ENCODE results near the gene ZNF837.

Gene ZNF837

DNA sequence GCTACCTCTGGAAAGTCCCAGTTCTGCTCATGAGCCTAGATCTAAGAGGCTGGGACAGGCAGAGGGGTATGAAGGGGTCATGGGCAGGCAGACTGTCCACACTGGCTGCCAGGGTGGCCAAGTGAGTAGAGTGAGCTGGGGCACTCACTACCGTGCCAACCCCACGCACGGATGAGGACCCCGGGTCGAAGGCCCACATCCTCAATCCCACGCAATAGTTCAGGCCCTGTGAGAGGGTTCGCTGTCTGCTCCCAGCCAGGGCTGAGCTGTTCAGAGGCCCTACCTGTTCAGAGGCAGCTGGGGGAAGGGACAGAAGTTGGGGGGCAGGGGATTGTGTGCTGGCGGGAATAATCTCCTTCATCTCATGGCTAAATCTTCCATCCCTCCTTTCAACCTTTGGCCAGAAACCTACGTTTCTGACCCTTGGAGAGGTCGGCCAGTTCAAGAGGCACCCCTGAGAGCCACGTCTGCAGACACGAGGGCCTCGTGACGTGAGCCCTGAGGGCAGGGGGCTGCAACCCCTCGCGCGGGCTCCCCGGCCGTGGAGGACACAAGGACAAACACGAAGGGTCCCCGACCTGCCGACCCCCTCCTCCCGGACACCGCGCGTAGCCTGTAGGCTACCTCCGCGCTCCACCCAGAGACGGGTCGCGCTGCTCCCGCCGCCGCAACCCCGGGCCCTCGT lies 5.2 kb upstream of the ZNF837 start:
- DNase-seq (ENCODE audit: low read depth, low spot score): no peak
- H3K4me3 ChIP-seq (ENCODE audit: low read depth, low read length): peak overlapping the region; percentile 86
- TF ChIP-seq, protein P1, sequence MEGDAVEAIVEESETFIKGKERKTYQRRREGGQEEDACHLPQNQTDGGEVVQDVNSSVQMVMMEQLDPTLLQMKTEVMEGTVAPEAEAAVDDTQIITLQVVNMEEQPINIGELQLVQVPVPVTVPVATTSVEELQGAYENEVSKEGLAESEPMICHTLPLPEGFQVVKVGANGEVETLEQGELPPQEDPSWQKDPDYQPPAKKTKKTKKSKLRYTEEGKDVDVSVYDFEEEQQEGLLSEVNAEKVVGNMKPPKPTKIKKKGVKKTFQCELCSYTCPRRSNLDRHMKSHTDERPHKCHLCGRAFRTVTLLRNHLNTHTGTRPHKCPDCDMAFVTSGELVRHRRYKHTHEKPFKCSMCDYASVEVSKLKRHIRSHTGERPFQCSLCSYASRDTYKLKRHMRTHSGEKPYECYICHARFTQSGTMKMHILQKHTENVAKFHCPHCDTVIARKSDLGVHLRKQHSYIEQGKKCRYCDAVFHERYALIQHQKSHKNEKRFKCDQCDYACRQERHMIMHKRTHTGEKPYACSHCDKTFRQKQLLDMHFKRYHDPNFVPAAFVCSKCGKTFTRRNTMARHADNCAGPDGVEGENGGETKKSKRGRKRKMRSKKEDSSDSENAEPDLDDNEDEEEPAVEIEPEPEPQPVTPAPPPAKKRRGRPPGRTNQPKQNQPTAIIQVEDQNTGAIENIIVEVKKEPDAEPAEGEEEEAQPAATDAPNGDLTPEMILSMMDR (IDR thresholded peaks at IDR 0.05; ENCODE audit: insufficient read depth, low read length, missing control alignments): no peak
- ChIA-PET POLR2A (interaction anchor here (0.6 to 0.7 kb wide), 2 partner anchors 240 to 364 kb away, joined by 3 read pairs; no protein-coding TSS in a partner anchor), CTCF (no interaction called here)

DNA sequence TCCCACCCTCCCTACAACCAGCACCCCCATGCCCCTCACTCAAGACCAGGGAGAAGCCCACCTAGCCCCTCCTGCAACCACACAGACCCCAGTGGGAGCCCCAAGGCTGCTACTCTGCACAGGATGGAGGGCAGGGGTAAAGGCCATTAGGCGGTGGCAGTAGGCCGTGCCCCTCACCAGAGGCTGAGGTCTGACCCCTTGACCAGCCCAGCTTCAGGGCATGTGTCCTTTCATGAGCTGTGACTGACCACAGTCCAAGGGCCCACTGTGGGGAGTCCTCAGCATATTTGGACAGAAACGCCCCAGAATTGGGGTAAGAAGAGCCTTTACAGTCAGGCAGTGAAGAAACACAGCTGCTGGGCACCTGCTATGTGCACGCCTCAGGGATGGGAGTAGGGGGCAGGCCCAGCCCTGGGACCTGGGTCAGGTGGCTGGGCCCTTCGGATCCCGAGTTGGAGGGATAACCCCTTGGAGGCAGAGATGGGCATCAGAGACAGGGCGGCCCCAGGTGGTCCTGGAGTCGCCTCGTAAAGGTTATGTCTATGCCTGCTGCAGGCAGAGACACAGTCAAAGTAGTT lies 4.6 kb upstream of the ZNF837 start:
- ChIA-PET CTCF (no interaction called here), POLR2A (interaction anchor here (0.6 kb wide), 1 partner anchor 239 kb away, joined by 3 read pairs; no protein-coding TSS in a partner anchor)
- TF ChIP-seq, protein P1 (IDR thresholded peaks at IDR 0.05; ENCODE audit: insufficient read depth, low read length, missing control alignments): no peak
- peak overlapping the region; percentile 86 for H3K4me3 ChIP-seq (ENCODE audit: low read depth, low read length)
- no peak for DNase-seq (ENCODE audit: low read depth, low spot score)

DNA sequence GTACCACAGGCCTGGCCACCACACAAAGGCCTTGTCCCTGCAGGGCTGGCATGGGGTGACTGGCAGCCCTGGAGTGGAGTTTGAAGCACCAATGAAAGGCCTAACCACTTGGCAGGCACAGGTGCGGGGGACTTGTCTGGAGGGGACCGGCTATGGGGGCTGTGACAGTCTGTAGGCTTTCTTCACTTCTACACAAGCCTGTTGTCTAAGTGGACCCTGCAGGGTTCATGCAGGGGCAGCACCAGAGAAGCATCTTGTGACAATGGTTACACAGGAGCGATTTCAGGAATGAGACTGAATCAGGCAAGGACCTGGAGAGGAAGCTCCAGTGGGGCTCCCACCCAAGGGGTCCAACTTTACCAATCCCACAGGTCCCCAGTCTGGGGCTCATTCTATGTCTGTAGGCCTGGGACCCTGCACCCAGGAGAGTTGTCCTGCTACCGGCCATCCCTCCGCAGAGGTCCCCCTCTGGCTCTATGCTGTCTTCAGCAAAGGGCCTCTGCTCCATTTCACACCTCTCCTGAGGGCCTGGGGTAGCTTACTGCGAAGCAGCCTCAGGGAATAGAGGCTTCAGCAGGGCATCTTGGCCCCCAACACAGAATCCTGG lies 2.3 kb upstream of the ZNF837 start:
- POLR2A ChIA-PET: interaction anchor here (0.6 kb wide), 1 partner anchor 57 kb away, joined by 4 read pairs; the partner anchor contains the start of gene ZSCAN22

DNA sequence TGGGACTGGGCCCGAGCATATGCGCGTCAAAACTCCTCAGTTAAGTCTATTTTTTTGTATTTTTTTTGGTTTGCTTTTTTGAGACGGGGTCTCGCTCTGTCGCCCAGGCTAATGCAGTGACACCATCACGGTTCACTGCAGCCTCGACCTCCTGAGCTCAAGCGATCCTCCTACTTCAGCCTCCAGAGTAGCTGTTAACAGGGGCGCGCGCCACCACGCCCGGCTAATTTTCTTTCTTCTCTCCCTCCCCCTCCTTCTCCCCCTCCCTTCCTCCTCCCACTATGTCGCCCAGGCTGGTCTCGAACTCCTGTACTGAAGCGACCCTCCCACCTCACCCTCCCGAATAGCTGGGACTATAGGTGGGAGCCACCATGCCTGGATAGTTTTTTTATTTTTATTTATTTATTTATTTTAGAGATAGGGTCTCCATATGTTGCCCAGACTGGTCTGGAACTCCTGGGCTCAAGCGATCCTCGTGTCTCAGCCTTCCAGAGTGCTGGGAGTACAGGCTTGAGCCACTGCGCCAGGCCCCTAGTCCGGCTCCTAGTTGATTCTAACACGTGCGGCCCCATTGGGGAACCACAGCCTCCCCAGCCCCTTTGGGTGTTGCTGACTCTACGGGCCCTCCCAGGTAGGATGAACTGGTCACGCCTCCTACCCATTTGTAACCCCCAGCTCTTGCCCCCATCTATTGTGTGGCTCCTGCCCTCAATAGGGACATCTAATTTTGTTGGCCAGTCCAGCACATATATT lies 806 bp upstream of the ZNF837 start:
- TF ChIP-seq, protein P1 (IDR thresholded peaks at IDR 0.05; ENCODE audit: insufficient read depth, low read length, missing control alignments): no peak
- CTCF ChIA-PET: no interaction called here

More for the DNA sequence above, 2.3 kb upstream of the ZNF837 start:
- TF ChIP-seq, protein P1 (IDR thresholded peaks at IDR 0.05; ENCODE audit: insufficient read depth, low read length, missing control alignments): no peak
- no peak for DNase-seq (ENCODE audit: low read depth, low spot score)
- CTCF ChIA-PET: no interaction called here
- no peak overlapping the region for H3K4me3 ChIP-seq (ENCODE audit: low read depth, low read length)

DNA sequence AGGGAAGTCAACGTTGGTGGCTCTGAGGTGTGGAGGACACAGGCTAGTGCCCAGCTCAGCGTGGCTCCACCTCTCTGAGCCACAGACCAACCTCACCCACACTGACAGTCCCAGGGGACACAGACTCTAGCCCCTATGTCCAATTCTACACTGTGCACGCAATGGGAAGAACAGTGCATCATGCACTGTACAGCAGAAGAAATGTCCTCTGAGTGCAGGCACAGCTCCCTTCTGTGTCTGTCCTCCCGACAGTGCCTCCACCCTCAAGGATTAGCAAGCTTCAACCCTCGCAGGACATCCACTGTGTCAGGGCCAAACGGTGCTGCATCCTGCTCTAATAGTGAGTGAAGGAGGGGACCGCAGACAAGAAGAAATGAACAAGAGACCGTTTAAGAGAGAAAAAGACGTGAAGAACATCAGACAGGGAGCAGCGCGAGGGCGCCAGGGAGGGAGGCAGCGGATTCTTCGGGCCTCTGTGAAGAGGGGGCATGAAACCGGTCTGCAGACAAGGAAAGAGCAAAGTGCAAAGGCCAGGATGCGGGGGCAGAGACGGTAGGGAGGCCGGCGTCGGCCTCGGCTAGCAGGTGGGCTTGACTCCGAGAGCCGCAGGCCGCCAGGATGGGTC lies 681 bp downstream of the ZNF837 start:
- DNase-seq (ENCODE audit: low read depth, low spot score): no peak
- ChIA-PET POLR2A (interaction anchor here (0.6 to 1.1 kb wide), 3 partner anchors 11 to 18 kb away, joined by 3 to 5 read pairs (median 3); partner anchors contain the start of gene ZNF497), CTCF (interaction anchor here (1.1 kb wide), 2 partner anchors 15 to 201 kb away, joined by 3 read pairs; no protein-coding TSS in a partner anchor)
- TF ChIP-seq, protein P1 (IDR thresholded peaks at IDR 0.05; ENCODE audit: insufficient read depth, low read length, missing control alignments): no peak
- H3K4me3 ChIP-seq (ENCODE audit: low read depth, low read length): peak overlapping the region; percentile 82

More for the DNA sequence above, 806 bp upstream of the ZNF837 start:
- no peak for DNase-seq (ENCODE audit: low read depth, low spot score)
- POLR2A ChIA-PET: interaction anchor here (1.1 kb wide), 1 partner anchor 27 kb away, joined by 7 read pairs; the partner anchor contains the start of gene ZNF584
- H3K4me3 ChIP-seq (ENCODE audit: low read depth, low read length): peak overlapping the region; percentile 82
